Pancreas (tissue), 10 donors: ENCODE data around the gene CCNK. TPM values are rescaled to one million over a fixed set of nuclear protein-coding genes. Genes with fewer than 3 reads are reported as not detected.
A peak's percentile ranks its signal among the peaks of the same experiment; 100 is the strongest.

Experiments used
- ATAC-seq, 4 donors: fragments of 200-7000 bp; cut with Tn5 transposase; one replicate each; pipeline versions ENCODE4 v1.8.0 to v1.9.1; 2020; ENCODE audit warnings: mild to moderate bottlenecking in 4 of 4, moderate library complexity in 4 of 4
- DNase-seq, 6 donors: peaks; one replicate each; pipeline ENCODE4 v3.0.0-alpha.2; 2020
- FAIRE-seq: peaks from 2 replicates; lab custom pipeline; 2012; peaks lifted over from hg19 to GRCh38; lab: Jason Lieb, UNC
- H3K27ac ChIP-seq, 4 donors: fragments of 200-600 bp; sonication (generic); 1 replicate in 3 of 4; 2 replicates in 1 of 4; pipeline versions ENCODE4 v1.5.0 to v1.8.0; 2020
- H3K27me3 ChIP-seq, 4 donors: fragments of 200-600 bp; one replicate each; pipeline ENCODE4 v1.8.0; 2021
- H3K36me3 ChIP-seq, 3 donors: fragments of 200-600 bp; sonication (generic) in 1 of 3; one replicate each; pipeline versions ENCODE4 v1.5.0 to v1.8.0; 2020 to 2021
- H3K4me1 ChIP-seq, 3 donors: fragments of 200-600 bp; one replicate each; pipeline ENCODE4 v1.8.0; 2021
- H3K4me3 ChIP-seq, 4 donors: fragments of 200-600 bp; sonication (generic) in 2 of 4; one replicate each; pipeline versions ENCODE4 v1.5.0 to v1.8.0; 2020 to 2021
- H3K9me3 ChIP-seq, 4 donors: fragments of 200-600 bp; one replicate each; pipeline ENCODE4 v1.8.0; 2021
- WGBS, 2 donors: extraction: QIAGEN DNeasy Blood & Tissue Kit; methylation state at CpG; one replicate each; pipeline ENCODE4 v1.1.7; 2013; 5-methylcytosine and 5-hydroxymethylcytosine counted together
- intact Hi-C, 3 donors: fragments of 100-400 bp; cut with DNase I; formaldehyde crosslinking; loops; one replicate each; pipeline versions ENCODE4 v1.11.1 to v1.14.2; 2022
- polyA plus RNA-seq, 2 donors: library from polyadenylated mRNA; stranded (reverse); fragments of 200-250 nt; gene quantifications; one replicate each; pipeline ENCODE4 v1.2.3, GENCODE V29; 2013
- total RNA-seq, 6 donors: library from RNA; stranded (reverse); fragmentation: NEBNext Ultra II Directional in 4 of 6; extraction: Animal tissue kit (Norgen Biotek cat#: 25700) in 4 of 6; gene quantifications; one replicate each; pipeline versions ENCODE4 v1.2.1 to v1.2.4, GENCODE V29; 2021 to 2023
- TF ChIP-seq, protein P1 (sequence below), 4 donors: fragments of 200-600 bp; sonication (generic) in 3 of 4; IDR thresholded peaks; one replicate each; pipeline versions ENCODE4 v1.5.0 to v1.8.0; 2021; ENCODE audit warnings: antibody characterized with exemption in 4 of 4
- donor health status: healthy with polysubstance abuse.
- donor health status: DM: no; HTN: no; CAD: no; lungs with moderate emphysema.
- donor health status: DM: no; HTN: no; CAD: no.
- donor health status: control.
- donor health status: control.
- donor health status: Bipolar disorder and iron deficiency.
- donor health status: DM: yes; HTN: yes; CAD: no.
- donor health status: DM: no; HTN: no; CAD: no.
- donor health status: DM: no; HTN: no; CAD: no.
- donor health status: DM: yes; HTN: yes; CAD: no.

CCNK gene
- total and polyA plus RNA-seq, 8 donors: 7.9 to 23.4 (median 14.5) TPM

GRCh38 chr14:99462210-99462609, 19.0 kb upstream of the CCNK start:
- no peak for FAIRE-seq
- Histone ChIP-seq H3K4me3 (no peak overlapping the region), H3K27ac (no peak overlapping the region), H3K36me3 (peaks cover 0 to 29% (median 5%) of the 10 kb centered on the region in 3 donors), H3K9me3 (no peaks in the 10 kb centered on the region), H3K4me1 (no peaks in the 10 kb centered on the region), H3K27me3 (no peaks in the 10 kb centered on the region)
- ATAC-seq: no peak
- 65 to 80% methylated on average over 6 of the region's 6 CpGs for WGBS, 2 donors
- no peak for DNase-seq
- TF ChIP-seq, protein P1, sequence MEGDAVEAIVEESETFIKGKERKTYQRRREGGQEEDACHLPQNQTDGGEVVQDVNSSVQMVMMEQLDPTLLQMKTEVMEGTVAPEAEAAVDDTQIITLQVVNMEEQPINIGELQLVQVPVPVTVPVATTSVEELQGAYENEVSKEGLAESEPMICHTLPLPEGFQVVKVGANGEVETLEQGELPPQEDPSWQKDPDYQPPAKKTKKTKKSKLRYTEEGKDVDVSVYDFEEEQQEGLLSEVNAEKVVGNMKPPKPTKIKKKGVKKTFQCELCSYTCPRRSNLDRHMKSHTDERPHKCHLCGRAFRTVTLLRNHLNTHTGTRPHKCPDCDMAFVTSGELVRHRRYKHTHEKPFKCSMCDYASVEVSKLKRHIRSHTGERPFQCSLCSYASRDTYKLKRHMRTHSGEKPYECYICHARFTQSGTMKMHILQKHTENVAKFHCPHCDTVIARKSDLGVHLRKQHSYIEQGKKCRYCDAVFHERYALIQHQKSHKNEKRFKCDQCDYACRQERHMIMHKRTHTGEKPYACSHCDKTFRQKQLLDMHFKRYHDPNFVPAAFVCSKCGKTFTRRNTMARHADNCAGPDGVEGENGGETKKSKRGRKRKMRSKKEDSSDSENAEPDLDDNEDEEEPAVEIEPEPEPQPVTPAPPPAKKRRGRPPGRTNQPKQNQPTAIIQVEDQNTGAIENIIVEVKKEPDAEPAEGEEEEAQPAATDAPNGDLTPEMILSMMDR (IDR thresholded peaks at IDR 0.05): no peak
- intact Hi-C loops: no loop called here

DNA sequence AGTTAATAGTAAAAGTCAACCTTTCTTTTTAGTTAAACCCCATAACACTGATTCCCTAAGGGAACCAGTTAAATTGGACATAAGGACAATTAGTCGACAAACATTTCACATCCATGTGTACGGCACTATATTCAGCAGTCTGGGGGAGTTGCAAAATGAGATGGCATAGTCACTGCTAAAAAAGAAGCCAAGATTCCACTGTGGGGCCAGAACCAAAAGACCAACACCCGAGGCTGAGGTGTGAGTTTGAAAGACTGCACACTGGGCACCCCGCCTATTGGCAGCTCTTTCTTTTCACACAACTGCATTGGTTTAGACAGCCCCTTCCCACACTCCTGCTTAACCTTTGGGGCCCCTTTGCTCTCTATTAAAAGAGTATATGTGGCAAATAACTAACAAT, 17.2 kb upstream of the CCNK start:
- Histone ChIP-seq H3K4me1 (no peaks in the 10 kb centered on the region), H3K9me3 (no peaks in the 10 kb centered on the region), H3K4me3 (no peak overlapping the region), H3K36me3 (peaks cover 0 to 19% (median 5%) of the 10 kb centered on the region in 3 donors), H3K27ac (no peak overlapping the region), H3K27me3 (no peaks in the 10 kb centered on the region)
- no peak for FAIRE-seq
- no peak for ATAC-seq
- no peak for DNase-seq
- intact Hi-C loops: no loop called here
- TF ChIP-seq, protein P1 (IDR thresholded peaks at IDR 0.05): no peak
- 84 to 86% methylated on average over 4 of the region's 4 CpGs for WGBS, 2 donors

GRCh38 chr14:99465288-99465687, 15.9 kb upstream of the CCNK start:
- Histone ChIP-seq H3K27me3 (no peaks in the 10 kb centered on the region), H3K27ac (no peak overlapping the region), H3K4me3 (no peak overlapping the region), H3K36me3 (peaks cover 0 to 19% (median 5%) of the 10 kb centered on the region in 3 donors), H3K4me1 (no peaks in the 10 kb centered on the region), H3K9me3 (no peaks in the 10 kb centered on the region)
- ATAC-seq: no peak
- FAIRE-seq: no peak
- TF ChIP-seq, protein P1 (IDR thresholded peaks at IDR 0.05): no peak
- 86 to 92% methylated on average over 9 of the region's 9 CpGs for WGBS, 2 donors
- no peak for DNase-seq
- intact Hi-C loops: no loop called here

GRCh38 chr14:99466758-99467157, 14.5 kb upstream of the CCNK start:
- Histone ChIP-seq H3K9me3 (no peaks in the 10 kb centered on the region), H3K4me3 (no peak overlapping the region), H3K27me3 (no peaks in the 10 kb centered on the region), H3K36me3 (peaks cover 0 to 19% (median 5%) of the 10 kb centered on the region in 3 donors), H3K4me1 (no peaks in the 10 kb centered on the region), H3K27ac (no peak overlapping the region)
- DNase-seq (no peak), FAIRE-seq (no peak), ATAC-seq (no peak)
- WGBS, 2 donors: 69 to 73% methylated on average over 3 of the region's 3 CpGs
- intact Hi-C loops: no loop called here
- TF ChIP-seq, protein P1 (IDR thresholded peaks at IDR 0.05): no peak

GRCh38 chr14:99467336-99468078, 13.7 kb upstream of the CCNK start:
- Histone ChIP-seq H3K4me3 (no peak overlapping the region), H3K27ac (no peak overlapping the region), H3K9me3 (no peaks in the 10 kb centered on the region), H3K27me3 (no peaks in the 10 kb centered on the region), H3K4me1 (no peaks in the 10 kb centered on the region), H3K36me3 (peaks cover 0 to 13% (median 2%) of the 10 kb centered on the region in 3 donors)
- DNase-seq (no peak), FAIRE-seq (no peak), ATAC-seq (peak in 1 of 4 donors; percentile 24)
- 70 to 79% methylated on average over 9 of the region's 9 CpGs for WGBS, 2 donors
- intact Hi-C loops: no loop called here
- TF ChIP-seq, protein P1 (IDR thresholded peaks at IDR 0.05): no peak
